GM10266 (cell line): Measurements from ENCODE around the gene SUN1.

Experiments used
- DNase-seq: peaks from one replicate; pipeline ENCODE4 v3.0.0; 2012; ENCODE audit errors: extremely low spot score
- TF ChIP-seq, protein P1 (sequence below): IDR thresholded peaks from 2 replicates; pipeline ENCODE4 v1.5.1; 2012; ENCODE audit warnings: mild to moderate bottlenecking, low read depth; ENCODE audit not compliant: control insufficient read depth, insufficient read depth; ENCODE audit errors: missing control alignments

The SUN1 gene

DNA sequence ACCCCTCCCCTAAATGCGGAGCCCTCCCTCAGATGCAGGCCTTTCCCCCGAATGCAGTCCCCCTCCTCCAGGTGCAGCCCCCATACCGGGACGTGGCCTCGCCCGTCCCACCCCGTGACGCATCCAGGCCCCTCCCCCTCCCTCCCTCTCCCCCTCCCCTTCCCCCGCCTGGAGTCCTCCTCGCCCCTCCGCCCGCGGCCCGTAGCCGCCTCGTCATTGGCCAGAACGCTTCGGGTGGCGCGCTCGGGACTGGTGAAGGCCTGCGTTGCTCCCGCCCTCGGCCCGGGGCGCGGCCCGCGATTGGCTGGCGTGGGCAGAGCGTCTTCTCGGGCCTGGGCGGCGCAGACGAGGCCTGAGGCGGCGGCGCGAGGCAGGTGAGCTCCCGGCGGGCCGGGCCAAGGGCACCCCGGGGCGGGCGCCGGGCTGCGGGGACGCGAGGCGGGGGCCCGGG lies 16.0 kb upstream of the SUN1 start:
- peak; percentile 100 for DNase-seq
- TF ChIP-seq, protein P1, sequence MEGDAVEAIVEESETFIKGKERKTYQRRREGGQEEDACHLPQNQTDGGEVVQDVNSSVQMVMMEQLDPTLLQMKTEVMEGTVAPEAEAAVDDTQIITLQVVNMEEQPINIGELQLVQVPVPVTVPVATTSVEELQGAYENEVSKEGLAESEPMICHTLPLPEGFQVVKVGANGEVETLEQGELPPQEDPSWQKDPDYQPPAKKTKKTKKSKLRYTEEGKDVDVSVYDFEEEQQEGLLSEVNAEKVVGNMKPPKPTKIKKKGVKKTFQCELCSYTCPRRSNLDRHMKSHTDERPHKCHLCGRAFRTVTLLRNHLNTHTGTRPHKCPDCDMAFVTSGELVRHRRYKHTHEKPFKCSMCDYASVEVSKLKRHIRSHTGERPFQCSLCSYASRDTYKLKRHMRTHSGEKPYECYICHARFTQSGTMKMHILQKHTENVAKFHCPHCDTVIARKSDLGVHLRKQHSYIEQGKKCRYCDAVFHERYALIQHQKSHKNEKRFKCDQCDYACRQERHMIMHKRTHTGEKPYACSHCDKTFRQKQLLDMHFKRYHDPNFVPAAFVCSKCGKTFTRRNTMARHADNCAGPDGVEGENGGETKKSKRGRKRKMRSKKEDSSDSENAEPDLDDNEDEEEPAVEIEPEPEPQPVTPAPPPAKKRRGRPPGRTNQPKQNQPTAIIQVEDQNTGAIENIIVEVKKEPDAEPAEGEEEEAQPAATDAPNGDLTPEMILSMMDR, result no peak

DNA sequence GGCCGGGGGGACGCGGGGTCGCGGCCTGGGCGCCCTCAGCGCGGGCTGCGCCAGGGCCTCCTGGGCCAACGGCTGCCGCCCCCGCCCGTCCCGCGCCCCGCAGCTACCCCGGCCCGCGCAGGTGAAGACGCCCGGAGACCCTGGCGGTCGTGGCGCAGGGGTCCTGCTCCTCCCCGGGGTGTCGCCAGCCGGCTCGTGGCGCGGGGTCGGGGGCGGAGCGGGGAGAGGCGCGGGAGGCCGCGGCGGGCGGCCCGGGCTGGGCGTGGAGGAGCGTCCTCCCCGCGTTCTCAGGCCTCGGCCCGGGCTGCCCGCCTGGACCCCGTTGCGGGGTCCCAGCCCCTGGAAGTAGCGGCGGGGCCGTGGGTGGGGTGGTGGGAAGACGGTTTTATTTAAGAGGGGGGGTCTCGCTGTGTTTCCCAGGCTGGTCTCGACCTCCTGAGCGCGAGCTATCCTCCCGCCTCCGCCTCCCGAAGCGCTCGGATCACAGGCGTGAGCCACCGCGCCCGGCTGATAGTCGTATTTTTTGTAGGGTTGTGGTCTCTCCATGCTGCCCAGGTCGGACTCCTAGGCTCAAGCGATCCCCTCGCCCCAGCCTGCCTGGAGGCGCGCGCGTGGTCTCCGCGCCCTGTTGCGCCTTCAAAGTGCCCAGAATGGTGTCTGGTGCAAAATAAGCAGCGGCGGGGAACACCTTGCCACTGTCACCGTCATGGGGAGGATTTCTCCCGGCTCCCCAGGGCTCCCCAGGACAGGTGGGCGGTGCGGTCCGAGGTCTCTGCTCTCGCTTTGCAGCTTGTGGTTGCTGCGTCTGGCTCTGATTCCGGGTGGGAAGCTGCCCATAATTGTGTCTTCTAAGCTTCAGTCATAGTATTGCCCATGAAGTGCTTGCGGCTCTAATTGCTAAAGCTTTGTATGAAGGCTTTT lies 15.3 kb upstream of the SUN1 start:
- TF ChIP-seq, protein P1, result no peak
- peak; percentile 66 for DNase-seq

DNA sequence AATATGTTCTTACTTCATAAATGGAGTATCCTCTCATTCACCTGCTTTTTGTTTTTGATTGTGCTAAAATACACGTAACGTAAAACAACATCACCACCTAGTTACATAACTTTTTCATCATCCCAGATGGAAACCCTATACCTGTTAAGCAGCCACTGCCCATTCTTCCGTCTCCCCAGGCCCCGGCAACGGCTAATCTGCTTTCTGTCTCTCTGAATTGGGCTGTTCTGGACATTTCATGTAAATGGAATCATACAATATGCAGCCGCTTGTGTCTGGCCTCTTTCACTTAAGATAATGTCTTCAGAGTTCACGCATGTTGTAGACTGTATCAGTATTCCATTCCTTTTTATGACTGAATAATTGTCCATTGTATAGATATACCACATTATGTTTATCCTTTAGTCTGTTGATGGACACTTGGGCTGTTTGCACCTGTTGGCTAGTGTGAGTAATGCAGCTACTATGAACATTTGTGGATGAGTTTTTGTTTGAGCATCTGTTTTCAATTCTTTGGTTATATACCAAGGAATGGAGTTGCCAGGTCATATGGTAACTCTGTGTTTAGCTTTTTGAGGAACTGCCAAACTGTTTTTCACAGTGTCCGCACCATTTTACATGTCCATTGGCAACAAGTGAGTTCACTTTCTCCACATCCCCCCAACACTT lies 14.1 kb upstream of the SUN1 start:
- peak; percentile 51 for DNase-seq
- TF ChIP-seq, protein P1, result peak; percentile 24

DNA sequence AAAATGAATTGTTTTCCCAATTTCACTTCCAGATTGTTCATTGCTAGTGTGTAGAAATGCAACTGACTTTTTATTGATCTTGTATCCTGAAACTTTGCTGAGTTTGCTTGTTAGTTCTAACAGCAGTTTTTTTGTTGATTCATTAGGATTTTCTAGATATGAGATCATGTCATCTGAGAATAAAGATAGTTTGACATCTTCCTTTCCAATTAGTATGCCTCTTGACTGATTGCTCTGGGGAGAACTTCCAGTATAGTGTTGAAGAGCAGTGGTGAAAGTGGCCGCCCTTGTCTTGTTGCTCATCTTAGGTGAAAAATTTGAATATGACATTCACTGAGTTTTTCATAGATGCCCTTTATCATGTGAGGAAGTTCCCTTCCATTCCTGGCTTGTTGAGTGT lies 11.9 kb upstream of the SUN1 start:
- TF ChIP-seq, protein P1, result no peak
- no peak for DNase-seq

DNA sequence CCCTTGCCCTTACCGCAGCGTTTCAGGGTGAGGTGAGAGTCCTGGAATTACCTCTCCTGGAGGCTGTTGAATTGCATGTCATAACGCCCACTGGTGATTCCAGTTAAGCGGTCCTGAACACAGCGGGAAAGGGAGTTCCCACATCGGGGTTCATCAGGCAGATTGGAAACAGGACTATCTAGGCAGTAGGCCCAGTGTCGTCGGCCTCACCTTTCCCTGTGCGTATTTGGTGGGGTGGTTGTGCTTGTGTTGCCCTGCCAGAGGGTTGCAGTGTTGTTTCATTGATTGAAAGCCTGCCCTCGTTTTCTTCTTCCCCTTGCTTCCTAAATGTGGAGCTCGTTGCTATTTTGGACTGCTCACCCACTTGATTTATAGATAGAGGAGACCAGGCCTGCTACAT lies 10.6 kb upstream of the SUN1 start:
- TF ChIP-seq, protein P1, result no peak
- no peak for DNase-seq

GRCh38 chr7:822692-823276 lies 9.5 kb upstream of the SUN1 start:
- no peak for DNase-seq
- TF ChIP-seq, protein P1, result no peak
